OCI-LY1 (cell line): ENCODE measurements around the gene NDRG2.

Experiments used
- H2AFZ ChIP-seq: fragments of 200-600 bp; sonication (generic), shearing (Covaris generic); 2 replicates; pipeline ENCODE4 v1.6.0; 2014; ENCODE audit warnings: antibody characterized with exemption, mild to moderate bottlenecking, low read length
- H3F3A ChIP-seq: fragments of 200-600 bp; sonication (generic), shearing (Covaris generic); 2 replicates; pipeline ENCODE4 v1.6.0; 2014; ENCODE audit warnings: mild to moderate bottlenecking, antibody characterized with exemption, low read length, moderate library complexity; ENCODE audit not compliant: insufficient read depth
- H3K27ac ChIP-seq: fragments of 200-600 bp; sonication (generic); 2 replicates; pipeline ENCODE4 v1.5.1; 2014; ENCODE audit warnings: low read length, mixed run types, mild to moderate bottlenecking, low read depth; ENCODE audit not compliant: poor library complexity, severe bottlenecking
- H3K27me3 ChIP-seq: fragments of 200-600 bp; sonication (generic); 2 replicates; pipeline ENCODE4 v1.6.0; 2014; ENCODE audit warnings: antibody characterized with exemption, mild to moderate bottlenecking, low read length, moderate library complexity; ENCODE audit not compliant: insufficient read depth
- H3K36me3 ChIP-seq: fragments of 200-600 bp; sonication (generic); 2 replicates; pipeline ENCODE4 v1.6.1; 2014; ENCODE audit warnings: mild to moderate bottlenecking, antibody characterized with exemption, low read length, moderate library complexity, mixed read lengths; ENCODE audit not compliant: insufficient read depth
- H3K4me1 ChIP-seq: fragments of 200-600 bp; sonication (generic); 2 replicates; pipeline ENCODE4 v1.5.1; 2014; ENCODE audit warnings: mild to moderate bottlenecking, low read length, moderate library complexity; ENCODE audit not compliant: insufficient read depth, severe bottlenecking
- H3K4me2 ChIP-seq: fragments of 200-600 bp; sonication (generic), shearing (Covaris generic); 2 replicates; pipeline ENCODE4 v1.6.1; 2014; ENCODE audit warnings: low read length
- H3K4me3 ChIP-seq: fragments of 200-600 bp; sonication (generic); 2 replicates; pipeline ENCODE4 v1.5.1; 2014; ENCODE audit warnings: low read length, low read depth, mild to moderate bottlenecking, mixed read lengths; ENCODE audit not compliant: poor library complexity, severe bottlenecking
- H3K79me2 ChIP-seq: fragments of 200-600 bp; shearing (Covaris generic); 2 replicates; pipeline ENCODE4 v1.6.1; 2016; ENCODE audit warnings: mixed run types, low read length, mixed read lengths; ENCODE audit not compliant: insufficient read depth
- H3K9ac ChIP-seq: fragments of 200-600 bp; sonication (generic), shearing (Covaris generic); 2 replicates; pipeline ENCODE4 v1.6.1; 2014; ENCODE audit warnings: mild to moderate bottlenecking, low read length, mixed read lengths
- H3K9me2 ChIP-seq: fragments of 200-600 bp; sonication (generic), shearing (Covaris generic); 2 replicates; pipeline ENCODE4 v1.6.1; 2014; ENCODE audit warnings: low read depth, mild to moderate bottlenecking, low read length, mixed read lengths
- H3K9me3 ChIP-seq: fragments of 200-600 bp; shearing (Covaris generic); 2 replicates; pipeline ENCODE4 v1.6.1; 2014; ENCODE audit warnings: low read length, mixed read lengths
- H4K20me1 ChIP-seq: fragments of 200-600 bp; sonication (generic), shearing (Covaris generic); 2 replicates; pipeline ENCODE4 v1.6.0; 2016; ENCODE audit warnings: mild to moderate bottlenecking, low read length; ENCODE audit not compliant: insufficient read depth
- EZH2 ChIP-seq: fragments of 200-600 bp; sonication (generic), shearing (Covaris generic); IDR thresholded peaks from 2 replicates; pipeline ENCODE4 v1.8.0; 2017; ENCODE audit warnings: borderline replicate concordance, mixed run types, mild to moderate bottlenecking, antibody characterized with exemption, low read length, moderate library complexity, mixed read lengths
- TF ChIP-seq, protein P1 (sequence below): fragments of 200-600 bp; sonication (generic), shearing (Covaris generic); IDR thresholded peaks from 2 replicates; pipeline ENCODE4 v1.5.1; 2017; ENCODE audit warnings: mild to moderate bottlenecking, antibody characterized with exemption, low read length, moderate library complexity, mixed read lengths

NDRG2 gene

GRCh38 chr14:21047378-21047781, 22.5 kb upstream of the NDRG2 start:
- Histone ChIP-seq H3K36me3 (no peaks in the 10 kb centered on the region), H4K20me1 (no peaks in the 10 kb centered on the region), H3K4me2 (no peak overlapping the region)

GRCh38 chr14:21043974-21044618, 19.2 kb upstream of the NDRG2 start:
- H3K9ac ChIP-seq: no peak overlapping the region
- H3K4me1 ChIP-seq: no peaks in the 10 kb centered on the region
- no peaks in the 10 kb centered on the region; the same call in 1 of the 2 replicates for H3K27me3 ChIP-seq
- H3F3A ChIP-seq: no peaks in the 10 kb centered on the region
- TF ChIP-seq, protein P1, sequence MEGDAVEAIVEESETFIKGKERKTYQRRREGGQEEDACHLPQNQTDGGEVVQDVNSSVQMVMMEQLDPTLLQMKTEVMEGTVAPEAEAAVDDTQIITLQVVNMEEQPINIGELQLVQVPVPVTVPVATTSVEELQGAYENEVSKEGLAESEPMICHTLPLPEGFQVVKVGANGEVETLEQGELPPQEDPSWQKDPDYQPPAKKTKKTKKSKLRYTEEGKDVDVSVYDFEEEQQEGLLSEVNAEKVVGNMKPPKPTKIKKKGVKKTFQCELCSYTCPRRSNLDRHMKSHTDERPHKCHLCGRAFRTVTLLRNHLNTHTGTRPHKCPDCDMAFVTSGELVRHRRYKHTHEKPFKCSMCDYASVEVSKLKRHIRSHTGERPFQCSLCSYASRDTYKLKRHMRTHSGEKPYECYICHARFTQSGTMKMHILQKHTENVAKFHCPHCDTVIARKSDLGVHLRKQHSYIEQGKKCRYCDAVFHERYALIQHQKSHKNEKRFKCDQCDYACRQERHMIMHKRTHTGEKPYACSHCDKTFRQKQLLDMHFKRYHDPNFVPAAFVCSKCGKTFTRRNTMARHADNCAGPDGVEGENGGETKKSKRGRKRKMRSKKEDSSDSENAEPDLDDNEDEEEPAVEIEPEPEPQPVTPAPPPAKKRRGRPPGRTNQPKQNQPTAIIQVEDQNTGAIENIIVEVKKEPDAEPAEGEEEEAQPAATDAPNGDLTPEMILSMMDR: no peak
- no peak for TF ChIP-seq EZH2
- H2AFZ ChIP-seq: no peak overlapping the region
- no peaks in the 10 kb centered on the region for H3K36me3 ChIP-seq
- no peaks in the 10 kb centered on the region for H3K9me2 ChIP-seq
- H3K79me2 ChIP-seq: no peaks in the 10 kb centered on the region
- H3K9me3 ChIP-seq: no peaks in the 10 kb centered on the region
- H4K20me1 ChIP-seq: no peaks in the 10 kb centered on the region
- H3K4me3 ChIP-seq: no peak overlapping the region
- H3K4me2 ChIP-seq: no peak overlapping the region
- H3K27ac ChIP-seq: no peak overlapping the region

More at GRCh38 chr14:21047378-21047781, 22.5 kb upstream of the NDRG2 start:
- Histone ChIP-seq H3K27ac (no peak overlapping the region), H3K9me3 (no peaks in the 10 kb centered on the region), H3K4me3 (no peak overlapping the region), H3F3A (no peaks in the 10 kb centered on the region), H3K9ac (no peak overlapping the region), H2AFZ (no peak overlapping the region), H3K79me2 (no peaks in the 10 kb centered on the region), H3K4me1 (no peaks in the 10 kb centered on the region), H3K27me3 (peaks cover 3% of the 10 kb centered on the region; the same call in 1 of the 2 replicates), H3K9me2 (no peaks in the 10 kb centered on the region)
- TF ChIP-seq EZH2: no peak
- TF ChIP-seq, protein P1: no peak

GRCh38 chr14:21043387-21043973, 18.6 kb upstream of the NDRG2 start:
- Histone ChIP-seq H3K79me2 (no peaks in the 10 kb centered on the region), H3K9me2 (no peaks in the 10 kb centered on the region), H2AFZ (no peak overlapping the region), H3K9ac (no peak overlapping the region), H3K27me3 (no peaks in the 10 kb centered on the region; the same call in 1 of the 2 replicates), H3K9me3 (no peaks in the 10 kb centered on the region), H3K4me1 (no peaks in the 10 kb centered on the region), H3K36me3 (no peaks in the 10 kb centered on the region), H3K4me3 (no peak overlapping the region), H3F3A (no peaks in the 10 kb centered on the region), H3K27ac (no peak overlapping the region), H3K4me2 (no peak overlapping the region), H4K20me1 (no peaks in the 10 kb centered on the region)
- TF ChIP-seq EZH2: no peak
- TF ChIP-seq, protein P1: no peak
